HepG2 (cell line): Measurements from ENCODE around the gene GINS2.

Experiments used
- CTCF ChIP-seq: sonication (generic); formaldehyde crosslinking; IDR thresholded peaks from 2 replicates; pipeline ENCODE4 v1.5.0; 2020; ENCODE audit warnings: mild to moderate bottlenecking, missing genetic modification reagents, moderate library complexity
- ISX ChIP-seq: sonication (generic); formaldehyde crosslinking; conservative IDR thresholded peaks from 2 replicates; pipeline ENCODE4 v1.5.0; 2020; ENCODE audit warnings: missing genetic modification reagents
- MXI1 ChIP-seq: IDR thresholded peaks from 3 replicates; pipeline ENCODE4 v1.6.1; 2012; ENCODE audit warnings: low read depth, low read length, inconsistent platforms, borderline replicate concordance
- POLR2A ChIP-seq, 2 experiments: IDR thresholded peaks; 2 replicates each; pipeline ENCODE4 v1.6.1; 2011; ENCODE audit warnings: low read depth in 2 of 2, low read length in 2 of 2, mild to moderate bottlenecking in 1 of 2, moderate library complexity in 1 of 2; ENCODE audit not compliant: insufficient read depth in 1 of 2
- ZNF10 ChIP-seq: sonication (generic); formaldehyde crosslinking; IDR thresholded peaks from 2 replicates; pipeline ENCODE4 v1.4.0; 2020; ENCODE audit warnings: mild to moderate bottlenecking, low read depth, missing genetic modification reagents, borderline replicate concordance
- ZNF431 ChIP-seq: sonication (generic); formaldehyde crosslinking; IDR thresholded peaks from 2 replicates; pipeline ENCODE4 v1.9.0; 2022; ENCODE audit warnings: missing genetic modification reagents, low read depth, mild to moderate bottlenecking, borderline replicate concordance
- ZSCAN20 ChIP-seq: sonication (generic); formaldehyde crosslinking; IDR thresholded peaks from 2 replicates; pipeline ENCODE4 v1.4.0; 2020; ENCODE audit warnings: missing genetic modification reagents, mild to moderate bottlenecking, borderline replicate concordance

- TF ChIP-seq ZSCAN20 (no peak), CTCF (peak; percentile 59), ISX (CRISPR knock-in tag) (no peak), MXI1 (no peak), ZNF10 (CRISPR knock-in tag) (no peak), ZNF431 (CRISPR knock-in tag) (no peak), POLR2A (IDR thresholded peaks at IDR 0.05; ENCODE audit: insufficient read depth in 1 of 2, low read depth in 2 of 2, low read length in 2 of 2) (no peak)
Observed at GRCh38 chr16:85631802-85632393, 56.9 kb downstream of the GINS2 start.
